GM19328 (cell line): ENCODE measurements around the gene NAV2.

Source experiments
- ATAC-seq: cut with Tn5 transposase; IDR thresholded peaks from one replicate; pipeline ENCODE4 v1.9.1; 2021; ENCODE audit warnings: mild to moderate bottlenecking, moderate library complexity; ENCODE audit not compliant: unreplicated experiment

The NAV2 gene

GRCh38 chr11:20030472-20030871 lies 317.8 kb downstream of the NAV2 start:
- no peak for ATAC-seq

- no peak for ATAC-seq
Observed at GRCh38 chr11:20031155-20032001, 318.7 kb downstream of the NAV2 start.

GRCh38 chr11:20032127-20032526 lies 319.5 kb downstream of the NAV2 start:
- ATAC-seq = no peak

- no peak for ATAC-seq
Observed at GRCh38 chr11:20032577-20033260, 320.1 kb downstream of the NAV2 start.

GRCh38 chr11:20033806-20034205 lies 321.2 kb downstream of the NAV2 start:
- ATAC-seq = no peak

GRCh38 chr11:20034941-20035340 lies 322.3 kb downstream of the NAV2 start:
- ATAC-seq = no peak

DNA sequence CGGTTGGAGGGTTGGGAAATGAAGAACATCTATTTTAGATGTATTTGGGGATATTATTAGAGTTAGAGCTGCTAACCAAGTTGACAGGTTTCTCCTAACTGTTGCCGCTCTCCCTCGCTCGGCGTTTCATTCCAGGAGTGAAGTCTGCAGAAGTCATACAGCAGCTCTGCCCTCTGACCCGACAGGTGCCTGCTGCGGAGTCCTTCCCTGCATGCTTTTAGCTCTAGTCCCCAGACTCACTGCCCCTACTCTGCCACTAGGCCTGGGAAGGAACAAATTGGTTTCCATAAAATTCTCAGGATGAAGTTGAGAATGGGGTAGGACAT lies 322.7 kb downstream of the NAV2 start:
- no peak for ATAC-seq

DNA sequence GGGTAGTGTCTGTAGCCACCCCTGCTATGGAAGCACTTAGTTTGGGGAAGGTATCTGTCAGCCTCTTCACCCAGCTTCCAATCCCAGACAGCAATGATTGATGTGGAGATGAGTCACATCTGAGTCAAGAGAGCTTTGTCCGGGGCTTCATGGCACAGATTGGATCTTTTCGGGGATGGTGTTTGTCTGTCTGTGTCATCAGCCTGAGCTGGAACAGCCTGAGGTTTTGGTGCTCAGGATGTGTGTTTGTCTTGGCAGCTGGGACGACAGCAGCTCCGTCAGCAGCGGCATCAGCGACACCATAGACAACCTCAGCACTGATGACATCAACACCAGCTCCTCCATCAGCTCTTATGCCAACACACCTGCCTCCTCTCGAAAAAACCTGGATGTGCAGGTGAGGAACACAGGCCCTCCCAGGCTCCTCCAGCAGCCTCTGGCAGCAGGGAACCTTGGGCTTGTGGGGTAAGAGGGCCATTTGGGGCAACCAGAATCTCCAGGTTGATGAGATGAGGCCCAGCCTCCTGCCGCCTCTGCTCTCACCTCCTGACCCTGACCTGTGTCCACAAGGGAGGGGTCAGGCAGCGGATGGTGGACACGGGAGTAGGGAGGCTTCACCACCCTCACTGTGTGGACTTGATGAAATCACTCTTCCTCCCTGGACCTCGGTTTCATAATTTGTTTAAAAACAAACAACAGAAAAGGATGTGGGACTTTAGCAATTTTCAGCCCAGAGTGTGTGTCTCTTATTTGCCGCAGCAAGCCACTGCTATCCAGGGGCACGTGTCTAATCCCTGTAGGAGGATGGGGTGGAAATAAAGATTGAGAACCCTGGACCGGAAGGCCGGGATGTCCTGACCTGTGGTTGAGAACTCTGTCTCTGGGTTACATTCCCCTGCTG lies 323.3 kb downstream of the NAV2 start:
- ATAC-seq = no peak

- no peak for ATAC-seq
Observed at GRCh38 chr11:20036626-20037335, 324.1 kb downstream of the NAV2 start.

DNA sequence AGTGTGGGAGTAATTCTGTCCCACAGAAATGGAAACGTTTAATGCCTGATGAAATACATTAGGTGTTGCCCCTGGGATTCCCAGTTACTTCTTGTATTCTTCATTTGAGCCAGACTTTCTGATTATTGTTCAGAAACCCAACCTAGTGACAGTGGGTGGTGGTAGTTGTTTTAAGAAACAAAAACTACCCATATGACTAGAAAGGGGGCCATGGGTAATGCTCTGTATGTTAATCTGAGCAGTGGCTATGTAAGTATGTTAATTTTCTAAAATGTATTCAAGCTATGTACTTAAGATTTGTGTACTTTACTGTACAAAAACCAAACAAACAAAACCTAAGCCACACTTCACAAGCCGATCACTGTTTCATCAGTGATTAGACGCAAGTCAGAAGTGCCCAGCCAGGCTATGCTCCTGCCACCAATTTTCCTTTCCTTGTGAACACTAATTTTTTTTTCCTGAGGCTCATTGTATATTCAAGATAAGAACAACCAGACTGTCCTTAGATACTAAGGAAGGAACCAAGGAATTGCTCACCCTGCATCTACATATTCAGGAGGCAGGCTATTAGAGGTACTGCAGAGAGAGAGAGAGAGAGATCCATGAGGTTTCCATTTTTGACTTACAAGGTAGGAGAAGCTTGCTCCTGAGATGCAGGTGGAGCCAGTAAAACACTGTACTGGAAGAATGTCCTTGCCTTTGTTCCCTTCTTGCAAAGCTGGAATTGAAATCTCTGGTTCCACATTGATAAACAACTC lies 324.9 kb downstream of the NAV2 start:
- no peak for ATAC-seq

DNA sequence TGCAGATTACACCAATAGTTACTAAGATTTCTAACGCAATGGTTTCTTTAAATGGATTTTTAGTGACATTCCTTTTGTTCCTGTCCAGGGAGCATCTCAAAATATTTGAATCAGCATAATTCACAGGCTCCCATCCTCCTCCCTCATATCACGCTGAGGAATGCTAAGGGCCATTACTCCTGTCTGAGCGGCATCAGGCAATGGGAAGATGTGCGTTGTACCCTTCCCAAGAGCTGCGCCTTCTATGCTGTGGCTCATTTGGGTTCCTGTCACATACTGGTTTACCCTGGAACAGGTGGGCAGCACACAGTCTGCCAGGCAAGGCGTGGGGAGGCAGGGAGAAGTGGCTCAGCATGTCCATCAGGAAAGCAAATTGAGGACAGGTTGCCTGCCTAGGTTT lies 325.8 kb downstream of the NAV2 start:
- no peak for ATAC-seq

- ATAC-seq = no peak
Observed at GRCh38 chr11:20038972-20039371, 326.3 kb downstream of the NAV2 start.

DNA sequence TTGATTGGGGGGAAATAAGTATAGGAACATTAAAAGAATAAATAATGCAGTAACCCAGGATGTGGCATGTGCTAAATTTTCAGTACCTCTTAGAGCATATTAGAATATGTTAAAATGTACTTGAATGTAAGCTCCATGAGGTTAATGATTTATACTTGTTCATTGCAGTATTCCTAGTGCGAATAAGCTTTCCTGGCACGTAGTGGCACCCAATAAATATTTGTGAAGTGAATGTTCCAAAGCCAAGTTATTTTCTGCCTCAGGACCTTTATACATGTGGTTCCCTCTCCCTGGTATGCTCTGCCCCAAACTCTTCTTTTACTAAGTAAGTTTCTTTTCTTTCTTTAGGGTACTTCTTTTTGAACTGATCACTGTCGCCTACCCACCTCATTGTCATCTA lies 328.9 kb downstream of the NAV2 start:
- ATAC-seq = no peak

DNA sequence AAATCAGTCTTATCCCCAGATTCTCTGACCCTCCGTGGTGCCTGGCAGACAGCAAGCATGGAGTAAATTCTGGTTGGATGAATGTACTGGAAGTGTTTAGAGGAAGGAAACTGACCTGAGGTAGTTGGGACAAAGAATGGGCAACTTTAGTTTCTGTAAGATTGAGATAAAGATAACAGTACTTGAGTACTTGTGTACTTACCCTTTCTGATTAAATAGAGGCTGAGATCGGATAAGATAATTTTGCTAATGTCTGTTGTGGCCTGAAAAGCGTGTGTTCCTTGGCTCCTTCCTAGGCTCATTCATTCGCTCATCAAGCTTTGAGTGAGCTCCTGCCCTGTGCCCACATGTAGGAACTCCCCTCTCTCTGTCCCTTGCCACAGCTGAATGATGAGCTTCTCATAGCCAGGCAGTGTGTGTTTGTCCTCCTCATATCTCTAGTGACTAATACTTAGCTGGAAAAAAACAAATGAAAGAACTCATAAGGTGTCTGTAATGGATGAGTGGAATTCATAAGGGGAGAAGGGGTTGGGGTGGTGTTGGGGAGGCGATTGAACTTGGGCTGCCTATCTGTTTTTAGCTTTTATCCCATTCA lies 329.5 kb downstream of the NAV2 start:
- ATAC-seq = no peak

GRCh38 chr11:20042811-20043341 lies 330.2 kb downstream of the NAV2 start:
- no peak for ATAC-seq

DNA sequence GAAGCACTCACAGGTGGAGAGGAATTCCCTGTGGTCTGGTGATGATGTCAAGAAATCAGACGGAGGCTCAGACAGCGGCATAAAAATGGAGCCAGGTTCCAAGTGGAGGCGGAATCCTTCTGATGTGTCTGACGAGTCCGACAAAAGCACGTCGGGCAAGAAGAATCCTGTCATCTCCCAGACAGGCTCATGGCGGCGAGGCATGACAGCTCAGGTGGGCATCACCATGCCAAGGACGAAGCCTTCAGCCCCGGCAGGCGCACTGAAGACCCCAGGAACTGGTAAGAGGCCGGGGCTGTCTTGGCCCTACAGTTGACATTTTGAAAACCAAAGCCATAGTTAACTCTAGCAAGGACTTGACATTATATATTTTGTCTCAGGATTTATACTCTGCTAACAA lies 331.4 kb downstream of the NAV2 start:
- ATAC-seq = no peak

GRCh38 chr11:20045098-20045688 lies 332.6 kb downstream of the NAV2 start:
- no peak for ATAC-seq

DNA sequence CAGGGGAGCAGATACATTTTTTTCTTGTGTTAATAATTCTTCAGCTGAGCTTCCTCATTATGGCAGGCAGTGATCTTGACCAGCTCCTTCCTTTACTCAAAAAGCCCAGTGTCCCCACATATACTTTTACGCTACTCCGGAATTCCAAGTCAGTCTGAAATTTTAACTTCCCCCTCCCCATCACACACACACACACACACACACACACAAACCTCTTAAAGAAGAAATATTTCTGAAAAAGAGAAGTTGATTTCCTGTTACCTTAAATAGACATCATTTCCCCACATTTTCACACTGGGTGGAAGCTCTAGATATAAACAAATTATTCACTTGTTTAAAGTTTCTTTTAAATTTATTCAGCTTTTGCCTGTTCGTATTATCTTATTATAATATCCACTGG lies 333.8 kb downstream of the NAV2 start:
- ATAC-seq = no peak
